Right lung (tissue), 5 donors: ENCODE measurements around the gene APBA2. TPM values are rescaled to one million over a fixed set of nuclear protein-coding genes. Genes with fewer than 3 reads are reported as not detected.

ENCODE experiments used
- DNase-seq, 2 donors: peaks; one replicate each; pipeline ENCODE4 v3.0.0-alpha.2; 2013
- polyA plus RNA-seq, 5 donors: library from polyadenylated mRNA; unstranded; fragments of 120-200 nt; gene quantifications; one replicate each; pipeline versions ENCODE4 v1.2.1 to v1.2.3, GENCODE V29; 2013; ENCODE audit warnings: inconsistent platforms in 1 of 5, low replicate concordance in 1 of 5; ENCODE audit not compliant: insufficient read length in 5 of 5, insufficient read depth in 1 of 5

Gene APBA2
- polyA plus RNA-seq, 5 donors: 8.5 to 14.6 (median 11.5) TPM

GRCh38 chr15:28914483-28915023 is 28.8 kb downstream of the APBA2 start:
- DNase-seq: no peak

GRCh38 chr15:28915041-28915810 is 29.5 kb downstream of the APBA2 start:
- no peak for DNase-seq

GRCh38 chr15:28915935-28916334 is 30.2 kb downstream of the APBA2 start:
- DNase-seq: no peak

GRCh38 chr15:28917791-28918140 is 32.0 kb downstream of the APBA2 start:
- no peak for DNase-seq

- no peak for DNase-seq
Observed at GRCh38 chr15:28918141-28918983, 32.6 kb downstream of the APBA2 start.

GRCh38 chr15:28919201-28919635 is 33.4 kb downstream of the APBA2 start:
- DNase-seq: no peak

- DNase-seq: no peak
Observed at GRCh38 chr15:28919679-28920655, 34.2 kb downstream of the APBA2 start.

- no peak for DNase-seq
Observed at GRCh38 chr15:28920781-28921331, 35.1 kb downstream of the APBA2 start.

GRCh38 chr15:28921336-28921735 is 35.6 kb downstream of the APBA2 start:
- DNase-seq: no peak

- no peak for DNase-seq
Observed at GRCh38 chr15:28921919-28922706, 36.3 kb downstream of the APBA2 start.

GRCh38 chr15:28922707-28923012 is 36.9 kb downstream of the APBA2 start:
- DNase-seq: no peak

GRCh38 chr15:28923726-28924280 is 38.0 kb downstream of the APBA2 start:
- no peak for DNase-seq

- no peak for DNase-seq
Observed at GRCh38 chr15:28927043-28927442, 41.3 kb downstream of the APBA2 start.

- no peak for DNase-seq
Observed at GRCh38 chr15:28929200-28929599, 43.4 kb downstream of the APBA2 start.

GRCh38 chr15:28930011-28930410 is 44.2 kb downstream of the APBA2 start:
- DNase-seq: no peak

- no peak for DNase-seq
Observed at GRCh38 chr15:28930476-28931291, 44.9 kb downstream of the APBA2 start.

- no peak for DNase-seq
Observed at GRCh38 chr15:28931828-28932227, 46.1 kb downstream of the APBA2 start.

GRCh38 chr15:28932361-28932760 is 46.6 kb downstream of the APBA2 start:
- DNase-seq: no peak

GRCh38 chr15:28933710-28934445 is 48.1 kb downstream of the APBA2 start:
- DNase-seq: no peak
